H9 (cell line): ENCODE measurements around the gene SYT2. TPM values are rescaled to one million over a fixed set of nuclear protein-coding genes. Genes with fewer than 3 reads are reported as not detected.
"Not testable (repeated sequence)": the region's sequence is repeated elsewhere in the genome, so short reads cannot be mapped to it uniquely, and the experiment has no call there.

Experiments
- DNase-seq: peaks from one replicate; pipeline ENCODE4 v3.0.0-alpha.2; 2017
- H2AFZ ChIP-seq: one replicate; pipeline ENCODE4 v1.6.1; 2013; ENCODE audit warnings: mild to moderate bottlenecking, low read length, control low read depth, moderate library complexity
- H2AK5ac ChIP-seq: 2 replicates; pipeline ENCODE4 v1.6.1; 2013; ENCODE audit warnings: low read length, control low read depth, mixed read lengths; ENCODE audit not compliant: insufficient read length
- H2BK120ac ChIP-seq: one replicate; pipeline ENCODE4 v1.6.1; 2013; ENCODE audit warnings: low read depth, mild to moderate bottlenecking, low read length, control low read depth, inconsistent platforms; ENCODE audit not compliant: poor library complexity, severe bottlenecking
- H2BK12ac ChIP-seq: 2 replicates; pipeline ENCODE4 v1.6.1; 2013; ENCODE audit warnings: low read length, control low read depth, mixed read lengths, low read depth; ENCODE audit not compliant: insufficient read length
- H2BK15ac ChIP-seq: 2 replicates; pipeline ENCODE4 v1.6.1; 2013; ENCODE audit warnings: low read depth, low read length, control low read depth
- H2BK20ac ChIP-seq: one replicate; pipeline ENCODE4 v1.6.1; 2013; ENCODE audit warnings: low read depth, mild to moderate bottlenecking, low read length, control low read depth, inconsistent platforms; ENCODE audit not compliant: poor library complexity, severe bottlenecking
- H2BK5ac ChIP-seq: 2 replicates; pipeline ENCODE4 v1.6.1; 2013; ENCODE audit warnings: low read length, control low read depth, mixed read lengths; ENCODE audit not compliant: insufficient read length
- H3K14ac ChIP-seq: 2 replicates; pipeline ENCODE4 v1.6.1; 2013; ENCODE audit warnings: low read length, control low read depth; ENCODE audit not compliant: insufficient read depth
- H3K18ac ChIP-seq: 2 replicates; pipeline ENCODE4 v1.6.1; 2013; ENCODE audit warnings: low read depth, mild to moderate bottlenecking, mixed read lengths, low read length, control low read depth; ENCODE audit not compliant: insufficient read length
- H3K23ac ChIP-seq: 2 replicates; pipeline ENCODE4 v1.6.1; 2013; ENCODE audit warnings: low read length, control low read depth, mixed read lengths, low read depth; ENCODE audit not compliant: insufficient read length
- H3K23me2 ChIP-seq: 2 replicates; pipeline ENCODE4 v1.6.1; 2013; ENCODE audit warnings: low read depth, mild to moderate bottlenecking, mixed read lengths, low read length, control low read depth; ENCODE audit not compliant: insufficient read length, poor library complexity, severe bottlenecking
- H3K27ac ChIP-seq: 2 replicates; pipeline ENCODE4 v1.5.1; 2013; ENCODE audit warnings: low read length, control low read depth, mixed read lengths, low read depth; ENCODE audit not compliant: insufficient read length
- H3K27me3 ChIP-seq: 2 replicates; pipeline ENCODE4 v1.6.1; 2013; ENCODE audit warnings: low read length, control low read depth, inconsistent platforms; ENCODE audit not compliant: insufficient read depth
- H3K4ac ChIP-seq: 2 replicates; pipeline ENCODE4 v1.6.1; 2013; ENCODE audit warnings: low read depth, mild to moderate bottlenecking, control low read depth, inconsistent platforms, low read length, moderate library complexity
- H3K4me1 ChIP-seq: 2 replicates; pipeline ENCODE4 v1.6.1; 2013; ENCODE audit warnings: low read length, control low read depth, inconsistent platforms; ENCODE audit not compliant: insufficient read depth
- H3K4me2 ChIP-seq: 2 replicates; pipeline ENCODE4 v1.6.1; 2013; ENCODE audit warnings: low read length, control low read depth, mixed read lengths; ENCODE audit not compliant: insufficient read length, insufficient read depth
- H3K56ac ChIP-seq: 2 replicates; pipeline ENCODE4 v1.6.1; 2013; ENCODE audit warnings: low read depth, mild to moderate bottlenecking, mixed read lengths, low read length, control low read depth; ENCODE audit not compliant: insufficient read length
- H3K79me1 ChIP-seq: 2 replicates; pipeline ENCODE4 v1.6.1; 2013; ENCODE audit warnings: low read depth, mild to moderate bottlenecking, moderate library complexity, low read length, control low read depth, inconsistent platforms; ENCODE audit not compliant: insufficient read depth, poor library complexity, severe bottlenecking
- H3K79me2 ChIP-seq: 2 replicates; pipeline ENCODE4 v1.6.1; 2013; ENCODE audit warnings: low read length, control low read depth, inconsistent platforms; ENCODE audit not compliant: insufficient read depth
- H3K9ac ChIP-seq: 2 replicates; pipeline ENCODE4 v1.6.1; 2013; ENCODE audit warnings: low read length, control low read depth, mixed read lengths; ENCODE audit not compliant: insufficient read length; ENCODE audit errors: extremely low read depth
- H3K9me3 ChIP-seq: one replicate; pipeline ENCODE4 v1.6.1; 2013; ENCODE audit warnings: low read depth, low read length, inconsistent platforms; ENCODE audit not compliant: control insufficient read depth
- H3T11ph ChIP-seq: one replicate; pipeline ENCODE4 v1.6.1; 2013; ENCODE audit warnings: mild to moderate bottlenecking, low read length, control low read depth, inconsistent platforms
- H4K20me1 ChIP-seq: one replicate; pipeline ENCODE4 v1.6.1; 2013; ENCODE audit not compliant: control insufficient read depth, insufficient read length, insufficient read depth
- H4K5ac ChIP-seq: 2 replicates; pipeline ENCODE4 v1.6.1; 2013; ENCODE audit warnings: low read depth, mild to moderate bottlenecking, mixed read lengths, low read length, control low read depth; ENCODE audit not compliant: insufficient read length
- H4K8ac ChIP-seq: replicated peaks from 2 replicates; pipeline ENCODE4 v1.6.1; 2013; ENCODE audit warnings: low read length, control low read depth, mixed read lengths, low read depth; ENCODE audit not compliant: insufficient read length
- H4K91ac ChIP-seq: 2 replicates; pipeline ENCODE4 v1.6.1; 2013; ENCODE audit warnings: low read depth, mild to moderate bottlenecking, moderate library complexity, mixed read lengths, low read length, control low read depth; ENCODE audit not compliant: insufficient read length
- H3K27ac Mint-ChIP-seq, 3 experiments: 2 replicates in 2 of 3; 3 replicates in 1 of 3; pipeline ENCODE4 v1.8.0; 2020 to 2021; ENCODE audit warnings: mixed read lengths in 3 of 3, mild to moderate bottlenecking in 1 of 3, moderate library complexity in 1 of 3
- H3K27me3 Mint-ChIP-seq: 2 replicates; pipeline ENCODE4 v1.8.0; 2021; ENCODE audit warnings: low read depth, mild to moderate bottlenecking, moderate library complexity, mixed read lengths
- H3K36me3 Mint-ChIP-seq, 3 experiments: 2 replicates in 2 of 3; 3 replicates in 1 of 3; pipeline ENCODE4 v1.8.0; 2020 to 2021; ENCODE audit warnings: low read depth in 3 of 3, mixed read lengths in 3 of 3; ENCODE audit not compliant: insufficient read depth in 1 of 3
- H3K4me1 Mint-ChIP-seq, 2 experiments: 2 replicates each; pipeline ENCODE4 v1.8.0; 2020; ENCODE audit warnings: mixed read lengths in 2 of 2
- H3K4me3 Mint-ChIP-seq, 2 experiments: 2 replicates in 1 of 2; 3 replicates in 1 of 2; pipeline ENCODE4 v1.8.0; 2020 to 2021; ENCODE audit warnings: mild to moderate bottlenecking in 2 of 2, mixed read lengths in 2 of 2, moderate library complexity in 1 of 2
- H3K9me3 Mint-ChIP-seq, 2 experiments: 2 replicates in 1 of 2; 3 replicates in 1 of 2; pipeline ENCODE4 v1.8.0; 2020; ENCODE audit warnings: mild to moderate bottlenecking in 2 of 2, mixed read lengths in 2 of 2, moderate library complexity in 1 of 2
- WGBS: extraction: QIAGEN DNeasy Blood & Tissue Kit; methylation state at CpG from one replicate; pipeline ENCODE4 v1.1.7; 2013; ENCODE audit warnings: missing lambda C conversion rate, low lambda C conversion rate, mixed read lengths; ENCODE audit not compliant: insufficient read length; ENCODE audit errors: extremely low coverage; 5-methylcytosine and 5-hydroxymethylcytosine counted together
- total RNA-seq: library from RNA; stranded (reverse); gene quantifications from 2 replicates; pipeline ENCODE4 v1.2.1, GENCODE V29; 2021

Gene SYT2
- total RNA-seq, 1 experiment from 2014 or later: 3.3 TPM

DNA sequence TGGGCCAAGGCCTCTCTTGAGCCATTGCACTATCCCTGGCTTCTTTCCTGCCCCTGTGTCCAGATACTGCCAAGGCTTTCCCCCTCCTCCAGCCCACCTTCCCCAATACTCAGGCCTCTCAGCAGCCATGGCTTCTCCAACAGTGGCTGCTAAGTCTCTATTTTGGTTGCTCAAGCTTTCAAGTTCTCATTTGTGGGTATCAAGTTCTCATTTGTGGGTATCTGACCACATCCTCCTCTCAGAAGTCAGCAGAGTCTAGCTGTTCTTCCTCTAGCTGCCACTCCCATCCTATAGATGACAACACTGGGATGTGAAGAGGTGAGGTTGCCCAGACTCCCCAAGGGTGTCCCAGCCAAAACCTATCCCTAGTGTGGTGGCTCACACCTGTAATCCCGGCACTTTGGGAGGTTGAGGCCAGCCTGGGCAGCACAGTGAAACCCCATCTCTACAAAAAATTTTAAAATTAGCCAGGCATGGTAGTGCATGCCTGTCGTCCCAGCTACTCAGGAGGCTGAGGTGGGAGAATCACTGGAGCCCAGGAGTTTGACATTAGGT is 80.9 kb downstream of the SYT2 start:
- not testable (repeated sequence) for H4K91ac ChIP-seq

More for the DNA sequence above, 80.9 kb downstream of the SYT2 start:
- not testable (repeated sequence) for H3K4me2 ChIP-seq, H3K36me3 Mint-ChIP-seq, H3K56ac ChIP-seq, H3K14ac ChIP-seq, H3K23ac ChIP-seq, H2BK5ac ChIP-seq, H3K9me3 Mint-ChIP-seq, H2BK20ac ChIP-seq, H3K79me1 ChIP-seq, H3K4ac ChIP-seq, H3K4me1 ChIP-seq, H4K5ac ChIP-seq, H3K4me3 Mint-ChIP-seq, H3K23me2 ChIP-seq, H3K9me3 ChIP-seq, H2BK15ac ChIP-seq, H3K27me3 Mint-ChIP-seq, H3K27ac ChIP-seq, H3T11ph ChIP-seq, H3K18ac ChIP-seq, H3K79me2 ChIP-seq, H2AK5ac ChIP-seq, H2BK120ac ChIP-seq, H2BK12ac ChIP-seq, H2AFZ ChIP-seq, H3K9ac ChIP-seq, H3K27me3 ChIP-seq, DNase-seq, H4K20me1 ChIP-seq, H4K8ac ChIP-seq
- Mint-ChIP-seq H3K27ac (peak overlapping the region in 1 of 3 experiments; percentile 8; a peak in 3 of 7 replicates), H3K4me1 (peaks cover 13% of the 10 kb centered on the region in 2 experiments)
- no CpG with 5 or more reads among the region's 2 CpGs for WGBS
